HepG2 (cell line): ENCODE measurements around the gene HAUS2. TPM values are rescaled to one million over a fixed set of nuclear protein-coding genes. Genes with fewer than 3 reads are reported as not detected.

Experiments
- ARNT ChIP-seq: fragments of 450-650 bp; IDR thresholded peaks from 2 replicates; pipeline ENCODE4 v1.6.1; 2017
- CREBL2 ChIP-seq: sonication (generic); formaldehyde crosslinking; IDR thresholded peaks from 2 replicates; pipeline ENCODE4 v1.8.1; 2023; ENCODE audit warnings: missing genetic modification reagents, mild to moderate bottlenecking, borderline replicate concordance
- FOXO1 ChIP-seq: sonication (generic); formaldehyde crosslinking; IDR thresholded peaks from 2 replicates; pipeline ENCODE4 v1.4.0; 2020; ENCODE audit warnings: missing genetic modification reagents
- HNF1B ChIP-seq: sonication (generic); formaldehyde crosslinking; IDR thresholded peaks from 2 replicates; pipeline ENCODE4 v1.5.1; 2020; ENCODE audit warnings: mild to moderate bottlenecking, moderate library complexity, missing genetic modification reagents
- KDM5A ChIP-seq: fragments of 200-600 bp; sonication (generic); IDR thresholded peaks from 2 replicates; pipeline ENCODE4 v1.7.0; 2018; ENCODE audit warnings: antibody characterized with exemption, mild to moderate bottlenecking, low read length, borderline replicate concordance
- MZF1 ChIP-seq: sonication (generic); formaldehyde crosslinking; IDR thresholded peaks from 2 replicates; pipeline ENCODE4 v1.8.1; 2023; ENCODE audit warnings: mild to moderate bottlenecking, missing genetic modification reagents, borderline replicate concordance
- NFYC ChIP-seq: IDR thresholded peaks from 2 replicates; pipeline ENCODE4 v1.6.1; 2016; ENCODE audit warnings: missing genetic modification reagents, missing compliant biosample characterization
- PCBP1 ChIP-seq: fragments of 200-400 bp; formaldehyde crosslinking; IDR thresholded peaks from 2 replicates; pipeline ENCODE4 v1.6.1; 2017; ENCODE audit warnings: mild to moderate bottlenecking, low read depth, low read length, borderline replicate concordance
- RFXAP ChIP-seq: sonication (generic); formaldehyde crosslinking; IDR thresholded peaks from 2 replicates; pipeline ENCODE4 v1.4.0; 2020; ENCODE audit warnings: missing genetic modification reagents, borderline replicate concordance
- SP1 ChIP-seq, 2 experiments: fragments of 450-650 bp in 1 of 2; sonication (generic) in 1 of 2; formaldehyde crosslinking in 1 of 2; IDR thresholded peaks; 2 replicates each; pipeline versions ENCODE4 v1.4.0 to v1.6.1; 2016 to 2020; ENCODE audit warnings: missing genetic modification reagents in 1 of 2
- SRSF1 ChIP-seq: fragments of 200-400 bp; formaldehyde crosslinking; optimal IDR thresholded peaks from 2 replicates; pipeline ENCODE3; 2017; ENCODE audit warnings: mild to moderate bottlenecking, low read depth, low read length, moderate library complexity
- TRAFD1 ChIP-seq: sonication (generic); formaldehyde crosslinking; IDR thresholded peaks from 2 replicates; pipeline ENCODE4 v1.5.1; 2020; ENCODE audit warnings: missing genetic modification reagents, mild to moderate bottlenecking, borderline replicate concordance
- ZNF101 ChIP-seq: sonication (generic); formaldehyde crosslinking; IDR thresholded peaks from 2 replicates; pipeline ENCODE4 v1.4.0; 2020; ENCODE audit warnings: mild to moderate bottlenecking, low read depth, missing genetic modification reagents, borderline replicate concordance
- ZNF7 ChIP-seq: IDR thresholded peaks from 2 replicates; pipeline ENCODE4 v1.6.1; 2016; ENCODE audit warnings: missing biosample characterization, missing genetic modification reagents
- ZNF777 ChIP-seq: sonication (generic); formaldehyde crosslinking; IDR thresholded peaks from 2 replicates; pipeline ENCODE4 v1.4.0; 2020; ENCODE audit warnings: missing genetic modification reagents
- ZNF781 ChIP-seq: sonication (generic); formaldehyde crosslinking; IDR thresholded peaks from 2 replicates; pipeline ENCODE4 v1.5.1; 2020; ENCODE audit warnings: borderline replicate concordance, mild to moderate bottlenecking, missing genetic modification reagents; ENCODE audit errors: not compliant biosample characterization
- ZNF792 ChIP-seq: IDR thresholded peaks from 2 replicates; pipeline ENCODE4 v1.6.1; 2016
- ZNF879 ChIP-seq: sonication (generic); formaldehyde crosslinking; IDR thresholded peaks from 2 replicates; pipeline ENCODE4 v1.8.1; 2023; ENCODE audit warnings: missing genetic modification reagents
- polyA plus RNA-seq, 8 experiments: library from polyadenylated mRNA; depleted of rRNA in 3 of 8; stranded (reverse) in 7 of 8; unstranded in 1 of 8; fragments of >200 nt; fragmentation: Illumina TruSeq in 4 of 8; extraction: Trizol in 4 of 8; gene quantifications; 2 replicates each; pipeline versions ENCODE4 v1.2.1 to v1.2.3, GENCODE V29; 2011 to 2016; ENCODE audit warnings: low read depth in 4 of 8, missing spikeins in 1 of 8, mixed read lengths in 1 of 8; ENCODE audit not compliant: insufficient read depth in 1 of 8
- total RNA-seq, 5 experiments: library from RNA; depleted of rRNA; stranded (reverse); fragments of >200 nt; fragmentation: Illumina TruSeq; extraction: Trizol; gene quantifications; 2 replicates each; pipeline ENCODE4 v1.2.3, GENCODE V29; 2016; ENCODE audit warnings: low read depth in 1 of 5
- TF ChIP-seq, protein P1 (sequence below): sonication (generic); formaldehyde crosslinking; IDR thresholded peaks from 2 replicates; pipeline ENCODE4 v1.4.0; 2020; ENCODE audit warnings: mild to moderate bottlenecking, missing genetic modification reagents, borderline replicate concordance

The HAUS2 gene
- total and polyA plus RNA-seq, 2 of the 13 experiments (the other 11 are each of a cell fraction or from before 2014, with no cell fraction given): 11.6 to 32.9 TPM

DNA sequence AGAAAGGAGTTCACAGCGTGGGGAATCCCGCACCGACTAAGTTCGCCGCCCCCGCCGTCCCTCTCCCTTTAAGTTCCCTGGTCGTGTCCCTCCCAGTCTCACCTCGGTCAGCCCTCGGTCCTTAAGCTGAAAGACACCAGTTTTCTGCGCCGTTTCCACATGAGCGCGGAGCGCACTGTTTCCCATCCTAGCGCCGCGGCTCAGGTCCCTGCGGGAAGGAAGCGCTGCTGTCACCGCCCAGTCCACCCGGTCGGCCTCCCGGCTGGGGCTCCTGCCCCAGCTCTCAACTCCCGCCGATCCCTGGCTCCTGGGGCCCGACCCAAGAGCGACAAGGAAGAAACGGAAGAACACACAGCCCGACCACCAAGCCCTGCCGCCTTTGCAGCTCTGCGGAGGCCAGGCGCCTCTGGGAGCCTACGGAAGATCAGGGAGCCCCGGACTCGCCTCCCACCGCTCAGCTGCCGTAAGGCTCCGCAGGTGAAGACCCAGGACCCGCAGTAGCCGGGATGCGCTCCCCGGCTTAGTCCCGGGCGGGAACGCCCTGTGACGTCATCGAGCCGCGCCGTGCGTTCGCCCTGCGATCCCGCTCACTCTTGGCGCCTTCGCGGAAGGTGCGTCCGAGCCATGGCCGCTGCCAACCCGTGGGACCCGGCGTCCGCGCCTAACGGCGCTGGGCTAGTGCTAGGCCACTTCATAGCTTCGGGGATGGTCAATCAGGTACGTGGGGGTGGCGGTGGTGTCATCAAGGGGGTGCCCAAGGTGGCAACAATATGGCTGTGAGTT, at the start of gene HAUS2, which contains the start of gene LRRC57 (continued):
- TF ChIP-seq, protein P1, sequence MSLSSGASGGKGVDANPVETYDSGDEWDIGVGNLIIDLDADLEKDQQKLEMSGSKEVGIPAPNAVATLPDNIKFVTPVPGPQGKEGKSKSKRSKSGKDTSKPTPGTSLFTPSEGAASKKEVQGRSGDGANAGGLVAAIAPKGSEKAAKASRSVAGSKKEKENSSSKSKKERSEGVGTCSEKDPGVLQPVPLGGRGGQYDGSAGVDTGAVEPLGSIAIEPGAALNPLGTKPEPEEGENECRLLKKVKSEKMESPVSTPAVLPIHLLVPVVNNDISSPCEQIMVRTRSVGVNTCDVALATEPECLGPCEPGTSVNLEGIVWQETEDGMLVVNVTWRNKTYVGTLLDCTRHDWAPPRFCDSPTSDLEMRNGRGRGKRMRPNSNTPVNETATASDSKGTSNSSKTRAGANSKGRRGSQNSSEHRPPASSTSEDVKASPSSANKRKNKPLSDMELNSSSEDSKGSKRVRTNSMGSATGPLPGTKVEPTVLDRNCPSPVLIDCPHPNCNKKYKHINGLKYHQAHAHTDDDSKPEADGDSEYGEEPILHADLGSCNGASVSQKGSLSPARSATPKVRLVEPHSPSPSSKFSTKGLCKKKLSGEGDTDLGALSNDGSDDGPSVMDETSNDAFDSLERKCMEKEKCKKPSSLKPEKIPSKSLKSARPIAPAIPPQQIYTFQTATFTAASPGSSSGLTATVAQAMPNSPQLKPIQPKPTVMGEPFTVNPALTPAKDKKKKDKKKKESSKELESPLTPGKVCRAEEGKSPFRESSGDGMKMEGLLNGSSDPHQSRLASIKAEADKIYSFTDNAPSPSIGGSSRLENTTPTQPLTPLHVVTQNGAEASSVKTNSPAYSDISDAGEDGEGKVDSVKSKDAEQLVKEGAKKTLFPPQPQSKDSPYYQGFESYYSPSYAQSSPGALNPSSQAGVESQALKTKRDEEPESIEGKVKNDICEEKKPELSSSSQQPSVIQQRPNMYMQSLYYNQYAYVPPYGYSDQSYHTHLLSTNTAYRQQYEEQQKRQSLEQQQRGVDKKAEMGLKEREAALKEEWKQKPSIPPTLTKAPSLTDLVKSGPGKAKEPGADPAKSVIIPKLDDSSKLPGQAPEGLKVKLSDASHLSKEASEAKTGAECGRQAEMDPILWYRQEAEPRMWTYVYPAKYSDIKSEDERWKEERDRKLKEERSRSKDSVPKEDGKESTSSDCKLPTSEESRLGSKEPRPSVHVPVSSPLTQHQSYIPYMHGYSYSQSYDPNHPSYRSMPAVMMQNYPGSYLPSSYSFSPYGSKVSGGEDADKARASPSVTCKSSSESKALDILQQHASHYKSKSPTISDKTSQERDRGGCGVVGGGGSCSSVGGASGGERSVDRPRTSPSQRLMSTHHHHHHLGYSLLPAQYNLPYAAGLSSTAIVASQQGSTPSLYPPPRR (CRISPR knock-in tag): peak; percentile 37; the same call in 1 of the 2 replicates
- TF ChIP-seq ARNT (no peak), SRSF1 (peak; percentile 80), ZNF777 (CRISPR knock-in tag) (peak; percentile 82), KDM5A (peak; percentile 97), ZNF792 (no peak; the same call in none of the 2 replicates), ZNF879 (CRISPR knock-in tag) (no peak; the same call in 1 of the 2 replicates), RFXAP (peak; percentile 70), FOXO1 (peak; percentile 18; the same call in 1 of the 2 replicates), CREBL2 (no peak; the same call in 1 of the 2 replicates), ZNF781 (CRISPR knock-in tag) (peak; percentile 36), NFYC (CRISPR knock-in tag) (peak; percentile 28; the same call in 1 of the 2 replicates), ZNF101 (CRISPR knock-in tag) (no peak), SP1 (IDR thresholded peaks at IDR 0.05) (no peak), SP1 (CRISPR knock-in tag; IDR thresholded peaks at IDR 0.05) (peak; percentile 93), ZNF7 (CRISPR knock-in tag) (no peak), MZF1 (CRISPR knock-in tag) (no peak), TRAFD1 (CRISPR knock-in tag) (peak; percentile 70; the same call in 1 of the 2 replicates), PCBP1 (0 out of 2 replicates have a peak, but pooled peaks have one; percentile 58), HNF1B (CRISPR knock-in tag) (peak; percentile 72)
